Esophagus squamous epithelium (tissue), 4 donors: ENCODE measurements around the gene MAML3.

Experiments
- POLR2A ChIP-seq, 4 donors: fragments of 450-650 bp; IDR thresholded peaks; one replicate each; pipeline ENCODE4 v1.6.1; 2017; ENCODE audit warnings: antibody characterized with exemption in 4 of 4, mild to moderate bottlenecking in 4 of 4, moderate library complexity in 3 of 4
- TF ChIP-seq, protein P1 (sequence below), 6 experiments: fragments of 450-650 bp in 4 of 6; fragments of 200-600 bp in 2 of 6; sonication (generic) in 2 of 6; IDR thresholded peaks; one replicate each; pipeline ENCODE4 v1.5.1; 2016 to 2019; ENCODE audit warnings: antibody characterized with exemption in 6 of 6, mild to moderate bottlenecking in 4 of 6, moderate library complexity in 4 of 6

DNA sequence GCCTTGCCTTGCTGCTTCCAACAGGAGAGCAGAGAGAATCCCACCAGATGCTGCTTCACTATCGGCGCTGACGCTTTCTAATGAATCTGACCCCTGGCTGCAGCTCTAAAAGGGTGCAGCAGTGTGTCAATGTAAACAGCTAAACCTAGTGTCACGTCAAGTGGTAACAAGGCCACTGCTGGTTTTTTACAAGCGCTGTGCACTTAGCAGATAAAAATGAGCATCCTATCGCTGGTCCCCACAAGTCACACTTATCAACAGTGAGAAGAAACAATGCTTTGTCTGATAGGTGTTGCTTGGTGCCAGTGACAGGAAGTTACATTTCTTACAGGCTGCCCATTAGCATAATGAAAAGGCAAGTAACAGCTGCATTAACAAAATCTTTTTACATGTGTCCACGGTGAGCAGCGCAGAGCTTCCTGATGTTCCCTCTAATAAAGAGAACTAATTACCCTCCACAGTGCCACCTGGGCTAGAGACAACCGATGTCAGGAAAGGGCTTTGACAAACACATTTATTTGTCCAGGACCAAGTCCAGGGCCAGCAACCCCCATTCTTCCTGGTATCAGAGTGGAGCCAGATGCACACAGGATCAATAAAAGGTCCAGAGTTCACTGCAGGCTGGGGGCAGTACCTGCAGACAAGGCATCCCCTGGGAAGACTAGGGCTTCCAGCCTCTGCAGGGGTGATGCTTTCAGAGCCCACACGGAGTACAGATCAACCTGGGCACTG, 312.4 kb downstream of the MAML3 start:
- TF ChIP-seq, protein P1, sequence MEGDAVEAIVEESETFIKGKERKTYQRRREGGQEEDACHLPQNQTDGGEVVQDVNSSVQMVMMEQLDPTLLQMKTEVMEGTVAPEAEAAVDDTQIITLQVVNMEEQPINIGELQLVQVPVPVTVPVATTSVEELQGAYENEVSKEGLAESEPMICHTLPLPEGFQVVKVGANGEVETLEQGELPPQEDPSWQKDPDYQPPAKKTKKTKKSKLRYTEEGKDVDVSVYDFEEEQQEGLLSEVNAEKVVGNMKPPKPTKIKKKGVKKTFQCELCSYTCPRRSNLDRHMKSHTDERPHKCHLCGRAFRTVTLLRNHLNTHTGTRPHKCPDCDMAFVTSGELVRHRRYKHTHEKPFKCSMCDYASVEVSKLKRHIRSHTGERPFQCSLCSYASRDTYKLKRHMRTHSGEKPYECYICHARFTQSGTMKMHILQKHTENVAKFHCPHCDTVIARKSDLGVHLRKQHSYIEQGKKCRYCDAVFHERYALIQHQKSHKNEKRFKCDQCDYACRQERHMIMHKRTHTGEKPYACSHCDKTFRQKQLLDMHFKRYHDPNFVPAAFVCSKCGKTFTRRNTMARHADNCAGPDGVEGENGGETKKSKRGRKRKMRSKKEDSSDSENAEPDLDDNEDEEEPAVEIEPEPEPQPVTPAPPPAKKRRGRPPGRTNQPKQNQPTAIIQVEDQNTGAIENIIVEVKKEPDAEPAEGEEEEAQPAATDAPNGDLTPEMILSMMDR (IDR thresholded peaks at IDR 0.05) = no peak
- no peak for TF ChIP-seq POLR2A (IDR thresholded peaks at IDR 0.05)
